ENCODE results near the gene TMC6. TPM values are rescaled to one million over a fixed set of nuclear protein-coding genes. Genes with fewer than 3 reads are reported as not detected.

Gene TMC6
- total and polyA plus RNA-seq, 2 of the 13 experiments (the other 11 are each of a cell fraction or from before 2014, with no cell fraction given): 48.4 to 99.1 TPM

DNA sequence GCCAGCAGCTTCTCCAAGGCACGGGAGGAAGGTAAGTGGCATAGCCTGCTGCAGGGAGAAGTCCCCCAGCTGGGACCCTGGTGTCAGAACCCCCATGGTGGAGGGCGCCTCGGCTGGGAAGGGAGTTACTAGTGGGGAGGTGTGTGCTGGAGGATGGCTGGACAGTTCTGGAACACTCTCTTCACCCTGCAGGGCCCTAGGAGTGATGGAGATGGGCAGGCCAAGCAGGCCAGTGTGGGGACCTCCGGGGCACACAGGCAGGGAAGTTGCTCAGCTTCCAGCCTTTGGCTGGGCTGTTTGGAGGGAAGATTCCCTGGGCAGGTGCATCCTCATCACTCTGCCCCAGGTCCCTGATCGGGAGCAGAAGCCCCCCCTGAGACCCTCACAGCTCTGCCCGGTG lies 18.3 kb upstream of the TMC6 start:
- Histone ChIP-seq H3K4me3 (replicated peaks in 1 of 3; ENCODE audit: insufficient read depth in 1 of 3, low read depth in 2 of 3, low read length in 3 of 3) (no peak overlapping the region; a peak in 1 of 6 replicates), H4K20me1 (ENCODE audit: insufficient read depth, low read length) (no peaks in the 10 kb centered on the region), H3K9me3 (ENCODE audit: low read length) (no peaks in the 10 kb centered on the region), H3K36me3 (replicated peaks in 1 of 2; ENCODE audit: control insufficient read depth in 1 of 2, insufficient read depth in 2 of 2, low read length in 2 of 2) (no peaks in the 10 kb centered on the region), H2AFZ (ENCODE audit: low read length) (no peak overlapping the region), H3K4me1 (ENCODE audit: insufficient read depth, low read length) (peaks cover 89% of the 10 kb centered on the region), H3K79me2 (ENCODE audit: insufficient read depth, low read length) (no peaks in the 10 kb centered on the region), H3K27ac (ENCODE audit: extremely low read length, insufficient read depth, low read length) (no peak overlapping the region), H3K27me3 (ENCODE audit: control insufficient read depth in 1 of 2, insufficient read depth in 2 of 2, low read length in 2 of 2) (peaks cover 4 to 20% of the 10 kb centered on the region in 2 experiments; a peak in 3 of 5 replicates), H3K9ac (ENCODE audit: insufficient read depth, low read depth, low read length) (no peak overlapping the region), H3K4me2 (ENCODE audit: low read depth, low read length) (peak overlapping the region; percentile 86; the same call in 1 of the 2 replicates)
- FAIRE-seq (no peak), ATAC-seq (no peak), DNase-seq (ENCODE audit: low spot score) (no peak)
- in situ Hi-C loops (cut with HindIII; ENCODE audit: extremely low pct_ligation_motif_present, low pct_unique_long_range_greater_than_20kb): no loop called here
- intact Hi-C loops (cut with micrococcal nuclease; ENCODE audit: unreplicated experiment): no loop called here
- TF ChIP-seq BRD4 (CRISPR knock-in tag; IDR thresholded peaks at IDR 0.05): 0 out of 2 replicates have a peak, but pooled peaks have one; percentile 11
- TF ChIP-seq NPAS2 (CRISPR knock-in tag; IDR thresholded peaks at IDR 0.05; ENCODE audit: borderline replicate concordance): no peak
- 0 out of 2 replicates have a peak, but pooled peaks have one; percentile 13 for TF ChIP-seq ZNF605 (CRISPR knock-in tag; IDR thresholded peaks at IDR 0.05)
- ChIA-PET CTCF (ENCODE audit: low intra/inter-chr PET ratio, low total read pairs) (no interaction called here), POLR2A (no interaction called here)
- 59% methylated on average over 5 of the region's 6 CpGs for WGBS (ENCODE audit: low lambda C conversion rate)
- BruUV-seq (replicated peaks): no TSS peak

DNA sequence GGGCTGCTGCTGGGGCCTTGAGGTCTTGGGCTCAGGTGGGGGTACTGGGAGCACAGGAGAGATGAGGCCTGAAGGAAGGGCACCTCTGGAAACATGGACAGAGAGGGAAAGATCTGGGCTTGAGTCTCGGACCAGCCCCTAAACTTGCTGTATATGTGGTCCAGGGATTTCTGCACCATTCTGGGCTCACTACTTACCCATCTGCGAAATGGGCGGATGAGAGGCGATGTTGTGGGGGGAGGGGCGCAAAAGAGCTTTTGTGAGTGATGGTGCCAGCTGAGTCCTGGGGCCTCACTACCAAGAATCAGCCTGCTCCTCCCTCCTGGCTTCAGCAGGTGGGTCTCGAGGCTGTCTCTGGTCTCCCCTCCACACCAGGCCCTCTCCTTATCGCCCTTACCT lies 17.9 kb upstream of the TMC6 start:
- FAIRE-seq (no peak), ATAC-seq (no peak), DNase-seq (ENCODE audit: low spot score) (no peak)
- Histone ChIP-seq H3K4me1 (ENCODE audit: insufficient read depth, low read length) (peaks cover 89% of the 10 kb centered on the region), H3K27me3 (ENCODE audit: control insufficient read depth in 1 of 2, insufficient read depth in 2 of 2, low read length in 2 of 2) (peaks cover 8 to 24% of the 10 kb centered on the region in 2 experiments; a peak in 4 of 5 replicates), H3K79me2 (ENCODE audit: insufficient read depth, low read length) (no peaks in the 10 kb centered on the region), H3K27ac (ENCODE audit: extremely low read length, insufficient read depth, low read length) (no peak overlapping the region), H3K9me3 (ENCODE audit: low read length) (no peaks in the 10 kb centered on the region), H3K4me3 (replicated peaks in 1 of 3; ENCODE audit: insufficient read depth in 1 of 3, low read depth in 2 of 3, low read length in 3 of 3) (no peak overlapping the region; a peak in 1 of 6 replicates), H3K9ac (ENCODE audit: insufficient read depth, low read depth, low read length) (no peak overlapping the region), H2AFZ (ENCODE audit: low read length) (no peak overlapping the region), H4K20me1 (ENCODE audit: insufficient read depth, low read length) (no peaks in the 10 kb centered on the region), H3K36me3 (replicated peaks in 1 of 2; ENCODE audit: control insufficient read depth in 1 of 2, insufficient read depth in 2 of 2, low read length in 2 of 2) (no peaks in the 10 kb centered on the region), H3K4me2 (ENCODE audit: low read depth, low read length) (no peak overlapping the region)
- WGBS (ENCODE audit: low lambda C conversion rate): 56% methylated on average over 7 of the region's 7 CpGs
- CTCF ChIA-PET (ENCODE audit: low intra/inter-chr PET ratio, low total read pairs): no interaction called here
- intact Hi-C loops (cut with micrococcal nuclease; ENCODE audit: unreplicated experiment) (no loop called here), in situ Hi-C loops (cut with HindIII; ENCODE audit: extremely low pct_ligation_motif_present, low pct_unique_long_range_greater_than_20kb) (no loop called here)
- no TSS peak for BruUV-seq (replicated peaks)
- POLR2A ChIA-PET: no interaction called here
- 0 out of 2 replicates have a peak, but pooled peaks have one; percentile 50 for TF ChIP-seq NFIB (CRISPR knock-in tag; IDR thresholded peaks at IDR 0.05; ENCODE audit: borderline replicate concordance)
- no peak for TF ChIP-seq ZNF180 (CRISPR knock-in tag; IDR thresholded peaks at IDR 0.05; ENCODE audit: borderline replicate concordance, low read depth)
- 0 out of 2 replicates have a peak, but pooled peaks have one; percentile 26 for TF ChIP-seq ZNF839 (CRISPR knock-in tag; IDR thresholded peaks at IDR 0.05; ENCODE audit: borderline replicate concordance)
- peak; percentile 31; the same call in 1 of the 2 replicates for TF ChIP-seq ZBTB7A (CRISPR knock-in tag; IDR thresholded peaks at IDR 0.05)
- no peak; the same call in 1 of the 2 replicates for TF ChIP-seq RCOR2 (CRISPR knock-in tag; IDR thresholded peaks at IDR 0.05)
- TF ChIP-seq, protein P1, sequence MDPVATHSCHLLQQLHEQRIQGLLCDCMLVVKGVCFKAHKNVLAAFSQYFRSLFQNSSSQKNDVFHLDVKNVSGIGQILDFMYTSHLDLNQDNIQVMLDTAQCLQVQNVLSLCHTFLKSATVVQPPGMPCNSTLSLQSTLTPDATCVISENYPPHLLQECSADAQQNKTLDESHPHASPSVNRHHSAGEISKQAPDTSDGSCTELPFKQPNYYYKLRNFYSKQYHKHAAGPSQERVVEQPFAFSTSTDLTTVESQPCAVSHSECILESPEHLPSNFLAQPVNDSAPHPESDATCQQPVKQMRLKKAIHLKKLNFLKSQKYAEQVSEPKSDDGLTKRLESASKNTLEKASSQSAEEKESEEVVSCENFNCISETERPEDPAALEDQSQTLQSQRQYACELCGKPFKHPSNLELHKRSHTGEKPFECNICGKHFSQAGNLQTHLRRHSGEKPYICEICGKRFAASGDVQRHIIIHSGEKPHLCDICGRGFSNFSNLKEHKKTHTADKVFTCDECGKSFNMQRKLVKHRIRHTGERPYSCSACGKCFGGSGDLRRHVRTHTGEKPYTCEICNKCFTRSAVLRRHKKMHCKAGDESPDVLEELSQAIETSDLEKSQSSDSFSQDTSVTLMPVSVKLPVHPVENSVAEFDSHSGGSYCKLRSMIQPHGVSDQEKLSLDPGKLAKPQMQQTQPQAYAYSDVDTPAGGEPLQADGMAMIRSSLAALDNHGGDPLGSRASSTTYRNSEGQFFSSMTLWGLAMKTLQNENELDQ (CRISPR knock-in tag; IDR thresholded peaks at IDR 0.05; ENCODE audit: borderline replicate concordance): no peak
- TF ChIP-seq RNF2 (conservative IDR thresholded peaks at IDR 0.05; ENCODE audit: low read depth): no peak
- TF ChIP-seq ZNF883 (CRISPR knock-in tag; IDR thresholded peaks at IDR 0.05; ENCODE audit: not compliant biosample characterization): peak; percentile 50
- TF ChIP-seq ADNP (CRISPR knock-in tag; IDR thresholded peaks at IDR 0.05): 0 out of 2 replicates have a peak, but pooled peaks have one; percentile 42
- no peak for TF ChIP-seq GTF2F1 (IDR thresholded peaks at IDR 0.05; ENCODE audit: low read length)
- no peak for TF ChIP-seq ZBTB3 (CRISPR knock-in tag; IDR thresholded peaks at IDR 0.05; ENCODE audit: borderline replicate concordance, low read depth)
- peak; percentile 96 for TF ChIP-seq ZMYM3 (CRISPR knock-in tag; IDR thresholded peaks at IDR 0.05)
- TF ChIP-seq CHD4 (IDR thresholded peaks at IDR 0.05; ENCODE audit: borderline replicate concordance, low read length): peak; percentile 93
- peak; percentile 58; the same call in 1 of the 2 replicates for TF ChIP-seq KDM1A (CRISPR knock-in tag; IDR thresholded peaks at IDR 0.05)

Data from HepG2 (cell line).